GM12874 (cell line): Measurements from ENCODE around the gene PHACTR1.

ENCODE experiments used
- TF ChIP-seq, protein P1 (sequence below): IDR thresholded peaks from 2 replicates; pipeline ENCODE4 v1.5.1; 2011; ENCODE audit warnings: low read depth, mild to moderate bottlenecking, control low read depth, low read length, moderate library complexity; ENCODE audit not compliant: insufficient read depth

The PHACTR1 gene

DNA sequence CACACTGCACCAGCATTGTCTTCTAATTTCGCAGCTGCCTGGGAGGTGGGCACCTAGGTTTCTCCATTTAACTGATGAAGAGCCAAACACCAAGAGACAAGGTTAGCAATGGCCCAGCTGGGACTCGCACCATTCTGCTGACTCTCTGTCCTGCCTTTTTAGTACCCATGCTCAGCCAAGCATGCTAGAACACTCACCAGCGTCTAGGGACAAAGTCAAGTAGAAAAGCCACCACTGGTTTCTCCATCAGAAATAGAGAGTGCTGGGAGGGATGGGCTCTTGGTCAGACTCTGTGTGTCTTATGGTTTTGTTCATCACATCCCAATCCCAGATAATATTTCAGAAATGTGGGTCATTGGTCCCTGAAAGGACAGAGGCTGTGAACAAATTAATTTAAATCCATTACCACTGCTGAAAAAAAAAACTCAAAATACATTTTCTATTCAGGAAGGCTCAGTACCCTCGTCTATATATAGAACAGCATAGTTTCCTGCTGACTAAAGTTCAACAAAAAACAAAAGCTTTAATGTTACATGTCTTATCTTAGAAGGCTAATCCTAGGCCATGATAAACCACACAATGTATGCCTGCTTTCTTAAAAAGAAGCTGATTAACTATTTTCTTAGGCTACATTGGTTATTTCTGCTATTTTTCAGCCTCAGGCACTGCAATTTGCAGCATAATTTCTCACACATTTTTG is 500.8 kb downstream of the PHACTR1 start:
- TF ChIP-seq, protein P1, sequence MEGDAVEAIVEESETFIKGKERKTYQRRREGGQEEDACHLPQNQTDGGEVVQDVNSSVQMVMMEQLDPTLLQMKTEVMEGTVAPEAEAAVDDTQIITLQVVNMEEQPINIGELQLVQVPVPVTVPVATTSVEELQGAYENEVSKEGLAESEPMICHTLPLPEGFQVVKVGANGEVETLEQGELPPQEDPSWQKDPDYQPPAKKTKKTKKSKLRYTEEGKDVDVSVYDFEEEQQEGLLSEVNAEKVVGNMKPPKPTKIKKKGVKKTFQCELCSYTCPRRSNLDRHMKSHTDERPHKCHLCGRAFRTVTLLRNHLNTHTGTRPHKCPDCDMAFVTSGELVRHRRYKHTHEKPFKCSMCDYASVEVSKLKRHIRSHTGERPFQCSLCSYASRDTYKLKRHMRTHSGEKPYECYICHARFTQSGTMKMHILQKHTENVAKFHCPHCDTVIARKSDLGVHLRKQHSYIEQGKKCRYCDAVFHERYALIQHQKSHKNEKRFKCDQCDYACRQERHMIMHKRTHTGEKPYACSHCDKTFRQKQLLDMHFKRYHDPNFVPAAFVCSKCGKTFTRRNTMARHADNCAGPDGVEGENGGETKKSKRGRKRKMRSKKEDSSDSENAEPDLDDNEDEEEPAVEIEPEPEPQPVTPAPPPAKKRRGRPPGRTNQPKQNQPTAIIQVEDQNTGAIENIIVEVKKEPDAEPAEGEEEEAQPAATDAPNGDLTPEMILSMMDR: no peak

DNA sequence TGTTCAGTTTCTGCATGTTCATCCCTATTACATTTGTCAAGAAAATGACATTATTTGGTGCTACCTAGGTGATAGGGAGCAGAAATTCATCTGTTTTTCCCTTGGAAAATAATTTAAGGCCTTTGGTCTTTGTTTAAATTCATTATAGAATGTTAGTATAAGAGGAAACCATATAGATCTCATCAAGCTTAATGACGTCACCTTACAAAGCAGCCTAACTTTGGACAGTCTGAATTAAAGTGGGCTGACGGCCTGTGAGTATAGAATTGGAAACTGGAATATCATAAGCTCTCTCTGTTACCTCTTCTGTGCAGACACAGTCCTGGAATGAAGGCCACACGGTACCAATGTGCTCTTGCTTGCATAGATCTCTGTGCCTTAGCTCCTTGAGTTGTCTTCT is 503.7 kb downstream of the PHACTR1 start:
- TF ChIP-seq, protein P1: no peak

DNA sequence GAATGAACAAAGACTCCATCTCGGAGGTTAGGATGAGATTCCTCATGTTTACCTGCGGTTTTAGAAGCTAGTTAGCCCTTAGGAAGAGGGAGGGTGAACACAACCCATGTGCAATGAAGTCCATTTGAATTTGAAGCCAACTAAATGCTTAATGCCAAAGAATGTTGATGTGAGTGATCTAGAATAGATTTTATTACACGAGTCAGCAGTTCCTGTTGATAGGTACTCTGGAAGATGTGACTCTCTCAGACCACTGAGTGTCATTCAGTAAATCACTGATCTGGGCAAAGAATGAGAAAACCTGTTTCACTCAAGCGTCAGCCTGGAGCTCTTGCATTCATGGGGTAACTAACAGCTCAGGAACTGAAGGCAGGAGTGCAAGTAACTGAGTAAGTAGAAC is 505.5 kb downstream of the PHACTR1 start:
- TF ChIP-seq, protein P1: no peak

DNA sequence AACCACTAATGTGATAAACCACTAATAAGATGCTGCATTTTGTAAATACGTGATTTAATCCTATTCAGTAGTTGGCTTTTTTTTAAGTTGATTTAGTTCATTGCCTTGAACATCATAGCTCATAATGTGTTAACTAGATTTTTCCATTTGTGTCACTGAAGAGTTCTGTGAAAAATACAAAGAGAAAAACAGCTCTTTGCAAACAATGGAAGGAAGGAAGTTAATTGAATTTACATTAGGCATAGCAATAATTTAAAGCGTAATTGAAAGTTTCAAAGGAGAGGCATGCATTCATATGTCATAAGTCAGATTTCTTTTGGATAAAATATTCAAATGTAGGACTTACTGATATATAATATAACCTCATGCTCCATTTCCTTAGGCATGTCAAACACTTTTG is 509.5 kb downstream of the PHACTR1 start:
- TF ChIP-seq, protein P1: no peak

DNA sequence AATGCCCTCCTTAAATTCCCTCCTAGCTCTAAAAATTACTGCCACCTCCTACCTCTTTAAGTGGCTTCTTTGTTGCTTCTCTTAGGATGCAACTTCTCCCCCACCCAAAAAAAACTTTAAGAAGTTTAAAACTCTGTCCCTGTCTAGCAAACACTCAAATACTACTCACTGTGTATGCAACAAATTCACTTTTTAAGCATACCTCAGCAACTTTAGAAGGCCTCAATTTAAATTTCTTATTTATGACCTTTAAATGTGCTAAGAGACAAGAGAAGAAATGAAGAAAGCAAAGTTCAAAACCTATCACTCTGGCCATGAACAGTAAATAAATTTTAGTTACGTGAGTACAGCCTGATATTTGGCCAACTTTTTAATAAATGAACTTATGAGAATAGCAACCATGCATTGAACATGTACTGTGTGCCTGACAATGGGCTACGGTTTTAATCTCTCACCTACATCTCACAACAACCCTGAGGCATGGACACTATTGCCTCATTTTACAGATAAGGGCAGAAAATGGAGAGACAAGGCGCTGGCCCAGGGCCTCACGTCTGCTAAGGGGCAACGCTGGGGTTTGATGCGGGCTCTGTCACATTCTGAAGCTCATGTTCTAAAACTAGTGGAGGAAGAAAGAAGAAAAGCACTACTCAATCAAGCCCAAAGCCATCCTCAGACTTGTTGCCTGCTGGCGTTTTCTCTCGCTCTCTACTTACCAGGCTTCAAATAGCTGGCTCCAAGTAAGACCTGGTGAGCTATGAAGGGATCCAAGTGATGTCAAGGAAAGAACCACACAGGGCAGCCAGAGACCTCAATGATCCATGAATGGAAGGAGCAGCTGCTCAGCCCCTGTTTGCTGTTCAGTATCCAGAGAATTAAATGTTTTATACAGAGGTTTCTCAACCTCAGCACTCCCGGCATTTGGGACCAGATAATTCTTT is 512.0 kb downstream of the PHACTR1 start:
- TF ChIP-seq, protein P1: no peak

DNA sequence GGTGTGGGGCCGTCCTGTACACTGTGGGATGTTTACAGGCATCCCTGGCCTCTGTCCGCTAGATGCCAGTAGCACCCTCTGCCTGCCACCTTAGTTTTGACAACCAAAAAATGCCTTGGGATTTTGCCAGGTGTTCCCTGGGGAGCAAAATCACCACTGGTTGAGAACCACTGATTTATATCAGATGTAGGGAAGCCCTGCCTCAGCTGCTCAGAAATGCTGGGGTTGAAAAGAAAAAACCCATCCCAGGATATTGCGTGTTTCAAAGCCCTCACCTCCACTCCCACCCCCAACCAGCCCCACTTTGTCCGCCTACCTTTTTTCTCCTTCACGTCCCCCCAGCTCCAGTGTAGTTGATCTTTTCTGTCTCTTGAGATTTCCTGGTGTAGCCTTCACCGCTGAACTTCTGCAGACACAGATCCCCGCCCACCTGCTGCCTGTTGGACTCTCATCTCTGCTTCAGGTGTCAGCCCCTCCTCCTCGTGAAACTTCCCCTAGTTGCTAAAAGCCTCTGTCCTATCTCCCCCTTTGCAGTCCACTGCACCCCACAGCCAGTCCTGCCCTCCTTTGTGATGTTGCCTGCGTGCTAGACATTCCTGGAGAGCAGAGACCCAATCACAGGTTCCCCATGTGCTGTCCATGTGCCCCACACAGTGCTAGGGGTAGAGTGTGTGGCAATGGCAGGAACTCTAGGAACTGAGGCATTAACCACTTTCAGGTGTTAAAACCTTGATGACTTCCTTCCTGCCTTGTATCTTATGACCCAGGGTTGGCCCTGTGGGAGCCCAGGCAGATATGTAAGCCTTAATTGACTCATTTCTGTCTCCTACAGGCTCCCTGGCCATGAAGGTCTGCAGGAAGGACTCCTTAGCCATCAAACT is 512.9 kb downstream of the PHACTR1 start:
- TF ChIP-seq, protein P1: peak; percentile 56
